Measurements from ENCODE around the gene TTC39C.

DNA sequence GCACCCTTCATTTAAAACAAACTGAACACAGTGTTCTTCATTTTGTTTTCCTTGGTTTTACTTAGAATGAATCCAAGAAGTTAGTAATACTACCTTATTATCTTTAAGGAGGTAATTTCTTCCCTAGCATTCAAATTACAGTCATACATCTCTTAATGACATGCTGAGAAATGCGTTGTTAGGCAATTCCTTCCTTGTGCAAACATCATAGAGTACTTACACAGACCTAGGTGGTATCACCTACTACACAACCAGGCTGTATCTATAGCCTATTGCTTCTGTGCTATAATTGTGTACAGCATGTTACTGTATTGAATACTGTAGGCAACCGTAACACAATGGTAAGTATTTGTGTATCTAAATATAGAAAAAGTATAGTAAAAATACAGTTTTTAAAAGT is 115.9 kb downstream of the TTC39C start:
- TF ChIP-seq, protein P1, sequence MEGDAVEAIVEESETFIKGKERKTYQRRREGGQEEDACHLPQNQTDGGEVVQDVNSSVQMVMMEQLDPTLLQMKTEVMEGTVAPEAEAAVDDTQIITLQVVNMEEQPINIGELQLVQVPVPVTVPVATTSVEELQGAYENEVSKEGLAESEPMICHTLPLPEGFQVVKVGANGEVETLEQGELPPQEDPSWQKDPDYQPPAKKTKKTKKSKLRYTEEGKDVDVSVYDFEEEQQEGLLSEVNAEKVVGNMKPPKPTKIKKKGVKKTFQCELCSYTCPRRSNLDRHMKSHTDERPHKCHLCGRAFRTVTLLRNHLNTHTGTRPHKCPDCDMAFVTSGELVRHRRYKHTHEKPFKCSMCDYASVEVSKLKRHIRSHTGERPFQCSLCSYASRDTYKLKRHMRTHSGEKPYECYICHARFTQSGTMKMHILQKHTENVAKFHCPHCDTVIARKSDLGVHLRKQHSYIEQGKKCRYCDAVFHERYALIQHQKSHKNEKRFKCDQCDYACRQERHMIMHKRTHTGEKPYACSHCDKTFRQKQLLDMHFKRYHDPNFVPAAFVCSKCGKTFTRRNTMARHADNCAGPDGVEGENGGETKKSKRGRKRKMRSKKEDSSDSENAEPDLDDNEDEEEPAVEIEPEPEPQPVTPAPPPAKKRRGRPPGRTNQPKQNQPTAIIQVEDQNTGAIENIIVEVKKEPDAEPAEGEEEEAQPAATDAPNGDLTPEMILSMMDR (IDR thresholded peaks at IDR 0.05; ENCODE audit: insufficient read depth, low read depth, low read length) = no peak
- TF ChIP-seq EZH2 (IDR thresholded peaks at IDR 0.05; ENCODE audit: insufficient read depth, low read length) = no peak

Measured in astrocyte (in vitro differentiated cells and primary cell).